ENCODE measurements around the gene EFCAB9. TPM values are rescaled to one million over a fixed set of nuclear protein-coding genes. Genes with fewer than 3 reads are reported as not detected.
"Not testable (repeated sequence)": the region's sequence is repeated elsewhere in the genome, so short reads cannot be mapped to it uniquely, and the experiment has no call there.

EFCAB9 gene
- total RNA-seq, 1 donor from 2014 or later = not detected

DNA sequence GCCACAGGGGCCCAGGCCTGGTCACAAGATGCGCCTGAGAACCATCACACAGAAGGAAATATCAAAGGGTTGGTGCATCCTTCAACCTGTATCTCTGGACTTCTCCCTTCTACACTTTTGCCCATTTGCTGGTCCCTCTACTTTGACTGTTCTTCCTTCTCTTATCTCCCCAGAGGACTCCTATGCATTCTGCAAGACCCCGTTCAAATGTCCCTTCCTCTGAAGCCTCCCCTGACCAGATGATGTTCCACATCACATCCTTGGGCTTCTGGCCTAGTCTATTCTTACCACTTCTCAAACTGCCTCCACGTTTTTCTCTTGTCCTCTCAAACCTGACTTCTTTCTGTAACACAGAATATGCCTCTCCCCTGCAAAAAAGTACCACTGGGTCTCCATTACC, 40.3 kb upstream of the EFCAB9 start:
- no peak for FAIRE-seq

DNA sequence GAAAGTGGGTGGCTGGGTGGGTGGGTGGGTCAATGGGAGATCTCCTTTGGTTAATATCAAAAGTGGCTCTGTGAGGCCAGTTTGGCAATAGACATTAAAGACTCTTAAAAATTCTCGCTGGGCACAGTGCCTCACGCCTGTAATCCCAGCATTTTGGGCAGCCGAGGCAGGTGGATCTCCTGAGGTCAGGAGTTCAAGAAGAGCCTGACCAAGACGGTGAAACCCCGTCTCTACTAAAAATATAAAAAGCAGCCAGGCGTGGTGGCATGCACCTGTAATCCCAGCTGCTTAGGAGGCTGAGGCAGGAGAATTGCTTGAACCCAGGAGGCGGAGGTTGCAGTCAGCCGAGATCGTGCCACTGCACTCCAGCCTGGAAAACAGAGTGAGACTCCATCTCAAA, 38.9 kb upstream of the EFCAB9 start:
- DNase-seq (ENCODE audit: low read depth) = not testable (repeated sequence)

More for the DNA sequence above, 40.3 kb upstream of the EFCAB9 start:
- DNase-seq (ENCODE audit: low read depth) = no peak
- TF ChIP-seq, protein P1, sequence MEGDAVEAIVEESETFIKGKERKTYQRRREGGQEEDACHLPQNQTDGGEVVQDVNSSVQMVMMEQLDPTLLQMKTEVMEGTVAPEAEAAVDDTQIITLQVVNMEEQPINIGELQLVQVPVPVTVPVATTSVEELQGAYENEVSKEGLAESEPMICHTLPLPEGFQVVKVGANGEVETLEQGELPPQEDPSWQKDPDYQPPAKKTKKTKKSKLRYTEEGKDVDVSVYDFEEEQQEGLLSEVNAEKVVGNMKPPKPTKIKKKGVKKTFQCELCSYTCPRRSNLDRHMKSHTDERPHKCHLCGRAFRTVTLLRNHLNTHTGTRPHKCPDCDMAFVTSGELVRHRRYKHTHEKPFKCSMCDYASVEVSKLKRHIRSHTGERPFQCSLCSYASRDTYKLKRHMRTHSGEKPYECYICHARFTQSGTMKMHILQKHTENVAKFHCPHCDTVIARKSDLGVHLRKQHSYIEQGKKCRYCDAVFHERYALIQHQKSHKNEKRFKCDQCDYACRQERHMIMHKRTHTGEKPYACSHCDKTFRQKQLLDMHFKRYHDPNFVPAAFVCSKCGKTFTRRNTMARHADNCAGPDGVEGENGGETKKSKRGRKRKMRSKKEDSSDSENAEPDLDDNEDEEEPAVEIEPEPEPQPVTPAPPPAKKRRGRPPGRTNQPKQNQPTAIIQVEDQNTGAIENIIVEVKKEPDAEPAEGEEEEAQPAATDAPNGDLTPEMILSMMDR (IDR thresholded peaks at IDR 0.05; ENCODE audit: insufficient read depth, low read length, severe bottlenecking) = no peak
- Histone ChIP-seq H3K4me3 (ENCODE audit: low read depth, low read length) (no peak overlapping the region), H3K36me3 (ENCODE audit: control insufficient read depth, insufficient read depth, low read length) (peaks cover 7% of the 10 kb centered on the region), H3K27me3 (ENCODE audit: control insufficient read depth, insufficient read depth, low read length) (no peaks in the 10 kb centered on the region)

DNA sequence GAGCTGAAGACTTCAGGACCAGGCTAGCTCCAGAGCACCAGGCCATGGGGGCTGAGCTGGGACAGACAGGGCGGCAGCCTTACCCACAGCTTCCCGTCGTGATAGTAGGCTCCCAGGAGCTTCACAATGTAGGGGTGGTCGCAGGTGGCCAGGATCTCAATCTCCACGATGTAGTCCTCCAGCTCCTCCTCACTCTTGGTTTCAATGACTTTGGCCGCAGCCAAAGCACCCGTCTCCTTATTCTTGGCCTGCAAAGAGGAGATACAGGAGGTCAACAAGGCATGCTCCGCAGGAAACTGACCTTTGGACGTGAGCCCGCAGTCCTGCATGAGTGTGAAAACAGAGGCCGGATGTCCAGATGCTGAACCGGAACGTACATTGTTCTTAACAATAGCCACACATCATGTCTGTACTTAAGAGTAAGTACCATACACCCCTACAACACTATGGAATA, 37.4 kb upstream of the EFCAB9 start:
- Histone ChIP-seq H3K4me3 (ENCODE audit: low read depth, low read length) (no peak overlapping the region), H3K27me3 (ENCODE audit: control insufficient read depth, insufficient read depth, low read length) (no peaks in the 10 kb centered on the region), H3K36me3 (ENCODE audit: control insufficient read depth, insufficient read depth, low read length) (peaks cover 7% of the 10 kb centered on the region)
- TF ChIP-seq, protein P1 (IDR thresholded peaks at IDR 0.05; ENCODE audit: insufficient read depth, low read length, severe bottlenecking) = no peak
- no peak for DNase-seq (ENCODE audit: low read depth)
- FAIRE-seq = no peak

More for the DNA sequence above, 38.9 kb upstream of the EFCAB9 start:
- FAIRE-seq; H3K36me3 ChIP-seq (ENCODE audit: control insufficient read depth, insufficient read depth, low read length); H3K27me3 ChIP-seq (ENCODE audit: control insufficient read depth, insufficient read depth, low read length); H3K4me3 ChIP-seq (ENCODE audit: low read depth, low read length): not testable (repeated sequence)

DNA sequence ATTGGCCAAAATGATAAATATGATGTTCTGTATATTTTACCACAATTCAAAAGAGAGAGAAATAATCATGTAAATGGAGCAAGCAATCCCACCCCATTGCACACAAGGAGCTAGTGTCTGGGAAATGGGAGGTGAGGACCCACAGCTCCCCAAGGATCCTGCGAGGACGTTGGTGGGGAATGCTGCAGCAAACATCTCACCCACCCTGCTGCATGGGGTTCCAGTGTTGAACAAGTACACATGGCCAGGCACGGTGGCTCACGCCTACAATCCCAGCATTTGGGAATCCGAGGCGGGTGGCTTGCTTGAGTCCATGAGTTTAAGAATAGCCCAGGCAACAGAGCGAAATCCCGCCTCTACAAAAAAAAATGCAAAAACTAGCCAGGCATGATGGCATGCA, 35.0 kb upstream of the EFCAB9 start:
- Histone ChIP-seq H3K4me3 (ENCODE audit: low read depth, low read length) (no peak overlapping the region), H3K36me3 (ENCODE audit: control insufficient read depth, insufficient read depth, low read length) (peaks cover 7% of the 10 kb centered on the region), H3K27me3 (ENCODE audit: control insufficient read depth, insufficient read depth, low read length) (no peaks in the 10 kb centered on the region)
- DNase-seq (ENCODE audit: low read depth) (no peak), FAIRE-seq (no peak)
- TF ChIP-seq, protein P1 (IDR thresholded peaks at IDR 0.05; ENCODE audit: insufficient read depth, low read length, severe bottlenecking) = no peak

DNA sequence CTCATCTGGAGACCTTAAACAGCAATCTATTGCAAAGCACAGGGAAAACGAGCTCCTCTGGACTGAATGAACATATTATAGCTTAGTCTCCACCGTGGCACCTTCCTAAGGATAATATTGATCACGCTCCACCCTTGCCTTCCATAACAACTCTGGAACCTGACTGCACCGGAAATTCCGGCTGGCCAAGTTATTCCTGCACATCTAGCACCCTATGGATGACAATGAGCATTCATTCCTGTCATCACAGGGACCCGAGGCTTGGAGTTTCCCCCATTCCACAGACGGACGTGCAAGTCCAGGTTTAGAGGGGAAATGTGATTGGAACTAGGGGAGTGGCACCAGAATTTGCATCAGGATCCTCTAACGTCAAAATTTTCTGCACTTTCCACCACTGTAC, 33.5 kb upstream of the EFCAB9 start:
- Histone ChIP-seq H3K27me3 (ENCODE audit: control insufficient read depth, insufficient read depth, low read length) (no peaks in the 10 kb centered on the region), H3K36me3 (ENCODE audit: control insufficient read depth, insufficient read depth, low read length) (peaks cover 7% of the 10 kb centered on the region), H3K4me3 (ENCODE audit: low read depth, low read length) (no peak overlapping the region)
- no peak for DNase-seq (ENCODE audit: low read depth)
- FAIRE-seq = no peak
- TF ChIP-seq, protein P1 (IDR thresholded peaks at IDR 0.05; ENCODE audit: insufficient read depth, low read length, severe bottlenecking) = no peak

DNA sequence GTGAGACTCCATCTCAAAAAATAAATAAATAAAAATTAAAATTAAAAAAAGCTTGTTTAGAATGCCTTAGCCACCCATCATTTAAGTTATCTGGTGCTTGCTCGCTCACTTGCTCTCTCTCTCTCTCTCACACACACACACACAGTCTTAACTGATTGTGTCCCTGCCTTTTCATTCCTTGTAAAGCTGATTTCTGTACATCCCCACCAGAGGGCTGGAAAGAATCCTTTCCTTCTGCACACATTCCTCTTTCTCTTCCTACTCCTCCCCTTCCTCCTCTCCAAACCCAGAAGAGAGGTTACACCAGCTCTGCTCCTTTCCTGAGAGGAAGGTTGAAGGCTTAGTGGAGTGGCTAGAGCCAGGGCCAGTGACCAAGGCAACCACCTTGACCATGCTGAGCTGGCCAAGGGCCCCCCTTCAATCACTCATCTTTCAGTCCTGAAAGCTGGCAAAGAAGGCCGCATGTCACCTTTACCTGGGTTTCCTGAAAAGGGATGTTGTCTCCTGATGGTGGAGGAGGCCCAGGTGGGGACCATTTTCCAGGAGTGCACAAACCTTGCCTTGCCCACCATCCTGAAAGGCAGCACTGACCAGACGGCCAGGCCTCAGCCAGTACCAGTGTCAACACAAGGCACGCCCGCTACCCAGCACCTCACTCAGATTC, 31.5 kb upstream of the EFCAB9 start:
- TF ChIP-seq, protein P1 (IDR thresholded peaks at IDR 0.05; ENCODE audit: insufficient read depth, low read length, severe bottlenecking) = no peak
- H3K27me3 ChIP-seq (ENCODE audit: control insufficient read depth, insufficient read depth, low read length) = no peaks in the 10 kb centered on the region
- DNase-seq (ENCODE audit: low read depth) (no peak), FAIRE-seq (no peak)
- H3K4me3 ChIP-seq (ENCODE audit: low read depth, low read length) = no peak overlapping the region
- H3K36me3 ChIP-seq (ENCODE audit: control insufficient read depth, insufficient read depth, low read length) = peaks cover 2% of the 10 kb centered on the region

All from bronchial epithelial cell (primary cell).